Measurements from ENCODE around the gene COX6A2. TPM values are rescaled to one million over a fixed set of nuclear protein-coding genes. Genes with fewer than 3 reads are reported as not detected.

The COX6A2 gene
- polyA plus RNA-seq, 3 donors: 0.55 to 0.92 (median 0.86) TPM

- no peak for DNase-seq (ENCODE audit: low read depth in 3 of 3, low spot score in 2 of 3)
These were observed 15.4 kb downstream of the COX6A2 start for GRCh38 chr16:31412750-31413149.

- no peak for DNase-seq (ENCODE audit: low read depth in 3 of 3, low spot score in 2 of 3)
These were observed 16.9 kb downstream of the COX6A2 start for GRCh38 chr16:31411024-31411844.

GRCh38 chr16:31410082-31410481 lies 18.1 kb downstream of the COX6A2 start:
- DNase-seq (ENCODE audit: low read depth in 3 of 3, low spot score in 2 of 3): no peak

GRCh38 chr16:31409433-31409832 lies 18.7 kb downstream of the COX6A2 start:
- no peak for DNase-seq (ENCODE audit: low read depth in 3 of 3, low spot score in 2 of 3)

- DNase-seq (ENCODE audit: low read depth in 3 of 3, low spot score in 2 of 3): no peak
These were observed 20.8 kb downstream of the COX6A2 start for GRCh38 chr16:31407406-31407805.

GRCh38 chr16:31404353-31405064 lies 23.7 kb downstream of the COX6A2 start:
- DNase-seq (ENCODE audit: low read depth in 3 of 3, low spot score in 2 of 3): no peak

GRCh38 chr16:31403590-31404352 lies 24.4 kb downstream of the COX6A2 start:
- no peak for DNase-seq (ENCODE audit: low read depth in 3 of 3, low spot score in 2 of 3)

- no peak for DNase-seq (ENCODE audit: low read depth in 3 of 3, low spot score in 2 of 3)
These were observed 25.5 kb downstream of the COX6A2 start for GRCh38 chr16:31402687-31403086.

- DNase-seq (ENCODE audit: low read depth in 3 of 3, low spot score in 2 of 3): no peak
These were observed 26.7 kb downstream of the COX6A2 start for GRCh38 chr16:31401436-31401835.

GRCh38 chr16:31400191-31400590 lies 28.0 kb downstream of the COX6A2 start:
- no peak for DNase-seq (ENCODE audit: low read depth in 3 of 3, low spot score in 2 of 3)

GRCh38 chr16:31397701-31398100 lies 30.5 kb downstream of the COX6A2 start:
- no peak for DNase-seq (ENCODE audit: low read depth in 3 of 3, low spot score in 2 of 3)

GRCh38 chr16:31397096-31397660 lies 31.0 kb downstream of the COX6A2 start:
- DNase-seq (ENCODE audit: low read depth in 3 of 3, low spot score in 2 of 3): no peak

GRCh38 chr16:31395647-31396046 lies 32.5 kb downstream of the COX6A2 start:
- DNase-seq (ENCODE audit: low read depth in 3 of 3, low spot score in 2 of 3): no peak

GRCh38 chr16:31393056-31393455 lies 35.1 kb downstream of the COX6A2 start, which contains the start of gene ITGAD:
Gene ITGAD, plus strand, starts transcription at chr16:31393335. Its CDS starts 26 bp downstream, at chr16:31393361.
- no peak for DNase-seq (ENCODE audit: low read depth in 3 of 3, low spot score in 2 of 3)

GRCh38 chr16:31390504-31391041 lies 37.6 kb downstream of the COX6A2 start:
- DNase-seq (ENCODE audit: low read depth in 3 of 3, low spot score in 2 of 3): no peak

- DNase-seq (ENCODE audit: low read depth in 3 of 3, low spot score in 2 of 3): no peak
These were observed 39.6 kb downstream of the COX6A2 start for GRCh38 chr16:31388535-31388934.

- no peak for DNase-seq (ENCODE audit: low read depth in 3 of 3, low spot score in 2 of 3)
These were observed 41.8 kb downstream of the COX6A2 start for GRCh38 chr16:31386157-31386984.

GRCh38 chr16:31385680-31386079 lies 42.5 kb downstream of the COX6A2 start:
- no peak for DNase-seq (ENCODE audit: low read depth in 3 of 3, low spot score in 2 of 3)

- DNase-seq (ENCODE audit: low read depth in 3 of 3, low spot score in 2 of 3): peak in 1 of 3 donors; percentile 13
These were observed 45.5 kb downstream of the COX6A2 start for GRCh38 chr16:31382485-31383161.
